Inferior parietal cortex (tissue), 1 donor: ENCODE measurements around the gene GDPD1.
"Not testable (repeated sequence)": the region's sequence is repeated elsewhere in the genome, so short reads cannot be mapped to it uniquely, and the experiment has no call there.

Experiments used
- DNase-seq: peaks from one replicate; pipeline ENCODE4 v3.0.0-alpha.2; 2016; ENCODE audit errors: extremely low spot score

The GDPD1 gene

DNA sequence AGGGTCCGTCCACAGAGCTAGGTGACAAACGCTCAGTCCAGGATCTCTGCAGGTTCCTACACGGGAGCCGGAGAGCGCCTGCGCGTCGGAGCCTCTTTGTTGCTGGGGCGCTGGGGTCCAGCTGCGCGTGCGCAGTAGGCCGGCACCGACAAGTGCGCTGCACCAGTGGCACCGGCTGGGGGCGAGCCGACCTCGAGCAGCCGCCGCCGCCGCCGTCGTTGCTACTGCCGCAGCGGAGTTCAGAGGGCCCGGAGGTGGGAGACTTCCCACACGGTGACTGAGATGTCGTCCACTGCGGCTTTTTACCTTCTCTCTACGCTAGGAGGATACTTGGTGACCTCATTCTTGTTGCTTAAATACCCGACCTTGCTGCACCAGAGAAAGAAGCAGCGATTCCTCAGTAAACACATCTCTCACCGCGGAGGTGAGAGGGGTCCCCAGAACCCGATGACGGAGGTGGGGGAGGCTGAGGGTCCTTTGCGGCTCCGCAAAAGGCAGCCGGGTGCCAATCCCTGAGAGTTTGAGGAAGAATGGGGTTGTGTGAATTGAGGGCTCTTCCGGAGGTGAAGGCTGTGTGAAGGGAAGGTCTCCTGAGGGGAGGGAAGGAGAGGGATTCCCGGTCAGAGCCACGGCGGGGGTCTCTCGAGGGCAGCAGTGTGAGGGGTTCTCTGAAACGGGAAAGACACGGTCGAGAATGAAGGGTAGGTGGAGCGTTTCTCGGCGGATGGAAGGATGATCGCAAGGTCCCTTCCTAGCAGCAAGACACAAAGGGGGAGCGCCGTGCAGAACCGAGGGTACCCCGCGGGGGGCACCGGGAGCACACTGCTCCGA, at the start of gene GDPD1:
Gene GDPD1, plus strand, starts transcription at position 184 of the 831 bp plus-strand sequence. Its CDS starts 99 bp downstream, at position 283.
- peak; percentile 96 for DNase-seq

DNA sequence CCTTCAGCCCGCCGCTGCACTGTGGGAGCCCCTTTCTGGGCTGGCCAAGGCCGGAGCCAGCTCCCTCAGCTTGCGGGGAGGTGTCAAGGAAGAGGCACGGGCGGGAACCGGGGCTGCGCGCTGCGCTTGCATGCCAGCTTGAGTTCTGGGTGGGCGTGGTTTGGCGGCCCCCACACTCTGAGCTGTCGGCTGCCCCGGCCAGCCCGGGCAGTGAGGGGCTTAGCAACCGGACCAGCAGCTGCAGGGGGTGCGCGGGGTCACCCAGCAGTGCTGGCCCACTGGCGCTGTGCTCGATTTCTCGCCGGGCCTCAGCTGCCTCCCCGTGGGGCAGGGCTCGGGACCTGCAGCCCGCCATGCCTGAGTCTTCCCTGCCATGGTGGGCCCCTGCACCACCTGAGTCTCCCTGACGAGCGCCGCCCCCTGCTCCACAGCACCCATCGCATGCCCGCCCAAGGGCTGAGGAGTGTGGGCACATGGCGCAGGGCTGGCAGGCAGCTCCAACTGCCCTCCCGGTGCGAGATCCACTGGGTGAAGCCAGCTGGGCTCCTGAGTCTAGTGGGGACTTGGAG, 47.8 kb upstream of the GDPD1 start:
- no peak for DNase-seq

DNA sequence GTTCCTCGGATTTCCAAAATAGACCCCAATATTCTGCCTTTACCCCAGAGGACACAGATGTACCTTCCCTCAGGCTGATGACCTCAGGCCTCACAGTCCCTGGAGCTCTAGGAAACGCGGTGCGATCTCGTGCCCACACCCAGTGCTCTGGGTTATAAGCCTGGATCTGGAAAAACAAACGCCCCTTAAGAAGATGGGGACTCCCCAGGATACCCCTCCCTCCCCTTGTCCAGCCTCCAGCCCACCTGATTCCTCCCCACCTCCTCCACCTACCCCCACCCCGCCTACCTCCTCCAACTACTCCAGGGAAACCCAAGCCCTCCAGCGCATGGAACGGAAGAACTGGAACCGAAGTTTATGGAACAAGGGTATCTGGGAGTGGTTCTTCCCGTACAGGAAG, 45.6 kb upstream of the GDPD1 start:
- DNase-seq: no peak

DNA sequence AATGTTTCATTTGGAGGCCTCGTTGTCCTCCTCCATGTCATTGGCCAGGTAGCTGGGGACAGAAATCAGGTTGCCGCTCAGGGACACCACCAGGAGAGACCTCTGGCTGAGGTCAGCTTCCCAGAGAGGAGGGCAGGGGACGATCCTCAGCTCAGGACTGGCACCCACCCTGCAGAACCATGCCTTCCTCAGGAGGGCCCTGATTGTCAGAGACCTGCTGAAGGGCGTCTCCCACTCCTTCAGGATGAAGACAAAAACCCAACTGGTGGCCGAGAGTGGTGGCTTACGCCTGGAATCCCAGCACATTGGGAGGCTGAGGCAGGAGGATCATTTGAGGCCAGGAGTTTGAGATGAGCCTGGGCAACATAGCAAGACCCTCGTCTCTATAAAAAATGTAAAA, 45.2 kb upstream of the GDPD1 start:
- DNase-seq: no peak

DNA sequence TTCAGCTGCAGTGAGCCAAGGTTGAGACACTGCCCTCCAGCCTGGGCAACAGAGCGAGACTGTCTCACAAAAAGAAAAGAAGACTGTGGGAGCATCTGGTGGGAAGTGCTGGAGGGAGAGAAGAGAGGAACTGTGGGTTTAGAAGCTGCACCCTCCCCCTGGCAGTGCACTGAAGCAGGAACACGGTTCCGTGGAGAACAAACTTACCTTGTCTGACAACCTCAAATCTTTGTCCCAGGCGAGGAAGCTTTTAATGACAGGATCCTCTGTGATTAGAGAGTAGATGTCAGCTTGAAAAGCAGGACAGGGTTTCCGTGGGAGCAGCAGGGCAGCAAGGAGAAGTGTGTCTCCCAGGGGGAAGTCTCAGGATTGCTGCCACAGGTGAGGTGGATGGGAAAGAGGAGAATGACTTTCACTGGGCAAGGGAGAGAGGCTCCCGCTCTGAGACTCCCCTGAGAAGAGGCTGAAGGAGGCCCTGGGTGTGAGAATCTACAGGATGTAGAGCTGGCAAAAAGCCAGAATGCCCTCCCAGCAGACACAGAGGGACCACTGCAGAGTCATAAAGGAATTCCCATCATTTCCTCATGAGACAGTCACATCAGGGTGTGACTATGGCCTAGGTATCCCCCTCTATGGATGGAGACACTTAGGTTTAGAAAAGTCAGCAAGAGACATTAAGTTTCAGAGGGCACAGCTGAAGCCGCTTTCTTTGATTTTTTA, 41.9 kb upstream of the GDPD1 start:
- DNase-seq: no peak

DNA sequence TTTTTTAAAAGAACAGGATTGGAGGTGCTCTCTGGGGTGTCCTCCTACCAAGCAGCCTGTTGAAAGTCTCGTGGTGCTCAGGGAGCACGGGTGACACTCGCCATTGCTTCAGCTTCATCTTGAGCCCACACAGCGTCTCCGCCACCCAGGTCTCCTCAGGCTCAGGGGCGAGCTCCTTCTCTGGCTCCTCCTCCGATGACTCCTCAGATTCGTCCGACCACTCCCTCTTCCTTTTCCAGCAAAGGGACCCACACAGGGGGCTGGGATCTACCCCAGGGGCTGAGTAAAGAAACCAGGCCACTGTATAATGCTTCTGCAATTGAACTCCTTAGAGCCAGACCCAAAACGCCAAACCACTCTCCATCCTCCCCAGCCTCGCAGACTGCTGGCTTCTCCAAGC, 40.7 kb upstream of the GDPD1 start:
- DNase-seq: not testable (repeated sequence)

DNA sequence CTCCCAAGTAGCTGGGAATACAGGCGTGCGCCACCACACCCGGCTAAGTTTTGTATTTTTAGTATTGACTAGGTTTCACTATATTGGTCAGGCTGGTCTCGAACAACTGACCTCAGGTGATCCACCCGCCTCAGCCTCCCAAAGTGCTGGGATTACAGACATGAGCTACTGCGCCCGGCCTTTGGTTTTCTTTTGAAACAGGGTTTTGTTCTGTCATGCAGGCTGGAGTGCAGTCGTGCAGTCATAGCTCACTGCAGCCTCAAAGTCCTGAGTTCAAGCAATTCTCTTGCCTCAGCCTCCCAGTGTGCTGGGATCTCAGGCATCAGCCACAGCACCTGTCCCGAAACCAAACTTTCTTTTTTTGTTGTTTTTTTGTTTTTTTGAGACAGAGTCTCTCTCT, 39.7 kb upstream of the GDPD1 start:
- DNase-seq: no peak

DNA sequence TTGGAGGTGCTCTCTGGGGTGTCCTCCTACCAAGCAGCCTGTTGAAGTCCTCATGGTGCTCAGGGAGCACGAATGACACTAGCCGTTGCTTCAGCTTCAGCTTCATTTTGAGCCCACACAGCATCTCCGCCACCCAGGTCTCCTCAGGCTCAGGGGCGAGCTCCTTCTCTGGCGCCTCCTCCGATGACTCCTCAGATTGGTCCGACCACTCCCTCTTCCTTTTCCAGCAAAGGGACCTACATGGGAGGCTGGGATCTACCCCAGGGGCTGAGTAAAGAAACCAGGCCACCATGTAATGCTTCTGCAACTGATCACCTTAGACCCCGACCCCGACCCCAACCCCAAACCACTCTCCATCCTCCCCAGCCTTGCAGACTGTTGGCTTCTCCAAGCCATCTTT, 38.8 kb upstream of the GDPD1 start:
- DNase-seq: no peak

DNA sequence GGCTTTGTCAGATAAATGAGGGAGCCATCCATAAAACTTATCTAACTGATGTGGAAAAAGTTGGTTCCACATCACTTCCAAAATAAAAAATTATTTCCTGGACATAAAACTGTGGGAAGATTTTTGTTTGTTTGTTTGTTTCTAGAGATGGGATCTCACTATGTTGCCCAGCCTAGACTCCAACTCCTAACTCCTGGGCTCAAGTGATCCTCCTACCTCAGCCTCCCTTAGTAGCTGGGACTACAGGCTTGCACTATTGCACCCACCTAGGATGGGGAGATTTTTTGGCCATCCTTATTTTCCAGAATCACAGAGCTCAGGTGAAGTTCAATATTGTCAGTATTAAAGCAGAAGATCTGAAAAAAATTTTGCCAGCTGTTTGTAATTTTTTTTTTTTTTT, 34.3 kb upstream of the GDPD1 start:
- no peak for DNase-seq

DNA sequence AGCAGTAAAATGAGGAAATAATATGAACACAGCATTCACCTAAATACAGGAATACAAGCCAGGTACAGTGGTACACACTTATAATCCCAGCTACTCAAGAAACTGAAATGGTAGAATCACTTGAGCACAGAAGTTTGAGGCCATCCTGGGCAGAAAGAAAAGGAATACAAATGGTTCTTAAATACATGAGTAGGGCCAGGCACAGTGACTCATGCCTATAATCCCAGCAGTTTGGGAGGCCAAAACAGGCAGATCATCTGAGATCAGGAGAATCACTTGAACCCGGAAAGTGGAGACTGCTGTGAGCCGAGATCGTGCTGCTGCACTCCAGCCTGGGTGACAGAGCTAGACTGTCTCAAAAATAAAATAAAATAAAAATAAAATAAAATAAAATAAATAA, 33.5 kb upstream of the GDPD1 start:
- no peak for DNase-seq

DNA sequence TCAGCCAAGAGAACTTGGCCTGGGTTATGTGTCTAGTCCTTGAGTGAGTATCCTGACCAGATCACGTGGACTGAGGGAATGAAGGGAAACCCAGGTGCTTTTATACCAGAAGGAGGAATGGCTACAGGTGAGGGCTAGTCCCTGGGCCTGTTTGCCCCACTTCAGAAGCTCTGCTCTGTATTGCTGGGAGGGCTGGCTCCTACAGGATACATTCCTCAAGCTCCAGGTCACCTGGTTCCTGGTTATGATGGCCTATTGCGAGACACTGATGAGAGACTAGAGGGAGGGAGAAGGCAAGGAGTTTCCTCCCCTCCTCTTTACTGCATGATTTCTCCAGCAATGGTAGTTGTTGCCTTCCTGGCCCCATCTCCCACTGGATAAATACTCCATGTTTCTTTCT, 29.5 kb upstream of the GDPD1 start:
- DNase-seq: no peak

DNA sequence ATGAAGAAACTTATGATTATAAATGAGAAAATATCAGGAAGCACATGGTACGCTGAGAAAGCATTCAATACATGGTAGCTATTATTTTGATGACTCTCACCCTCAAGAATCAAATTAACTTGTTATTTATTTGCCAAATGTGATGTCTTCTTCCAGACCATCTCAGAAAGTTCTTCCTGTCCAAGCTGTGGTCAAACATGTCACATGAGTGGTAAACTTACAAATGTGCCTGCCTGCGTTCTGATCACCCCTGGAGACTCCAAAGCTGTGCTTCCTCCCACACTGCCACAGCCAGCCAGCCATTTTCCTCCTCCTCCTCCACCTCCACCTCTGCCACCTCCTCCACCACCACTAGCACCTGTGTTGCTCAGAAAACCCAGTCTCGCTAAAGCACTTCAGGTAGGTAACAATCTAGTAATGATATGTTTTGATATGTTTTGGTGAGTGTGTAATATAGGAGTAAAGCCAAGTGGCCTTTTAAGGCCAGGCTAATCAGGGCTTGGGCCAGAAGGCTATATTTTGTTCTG, 26.9 kb upstream of the GDPD1 start:
- no peak for DNase-seq

DNA sequence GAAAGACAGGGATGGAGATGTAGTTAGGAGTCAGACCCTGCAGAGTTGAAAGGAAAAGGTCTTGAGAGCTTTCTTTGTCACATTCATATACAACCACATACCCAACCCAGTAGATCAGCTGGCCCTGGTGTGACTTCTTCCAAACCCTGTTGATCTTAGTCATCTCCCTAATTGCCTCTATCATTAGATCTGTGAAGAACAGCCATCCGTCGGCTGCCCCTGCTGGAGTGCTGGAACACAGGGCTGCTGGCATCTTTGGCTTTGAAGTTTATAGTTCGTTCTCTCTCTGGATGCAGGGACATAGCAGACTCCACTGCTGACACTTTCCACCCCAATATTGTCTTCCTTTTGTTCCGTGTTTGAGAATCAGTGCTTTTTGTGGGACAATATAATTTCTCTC, 20.9 kb upstream of the GDPD1 start:
- no peak for DNase-seq

DNA sequence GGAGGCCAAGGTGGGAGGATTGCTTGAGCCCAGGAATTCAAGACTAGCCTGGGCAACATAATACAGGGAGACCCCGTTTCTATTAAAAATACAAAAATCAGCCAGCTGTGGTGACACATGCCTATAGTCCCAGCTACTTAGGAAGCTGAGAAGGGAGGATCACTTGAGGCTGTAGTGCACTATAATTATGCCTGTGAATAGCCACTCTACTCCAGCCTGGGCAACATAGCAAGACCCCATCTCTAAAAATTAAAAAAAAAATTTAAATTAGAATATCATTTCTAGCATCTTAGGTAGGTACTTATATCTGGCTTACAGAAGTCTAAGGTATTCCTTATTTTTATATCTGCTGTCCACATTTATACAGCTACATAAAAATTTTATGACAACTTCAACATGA, 18.0 kb upstream of the GDPD1 start:
- DNase-seq: no peak

DNA sequence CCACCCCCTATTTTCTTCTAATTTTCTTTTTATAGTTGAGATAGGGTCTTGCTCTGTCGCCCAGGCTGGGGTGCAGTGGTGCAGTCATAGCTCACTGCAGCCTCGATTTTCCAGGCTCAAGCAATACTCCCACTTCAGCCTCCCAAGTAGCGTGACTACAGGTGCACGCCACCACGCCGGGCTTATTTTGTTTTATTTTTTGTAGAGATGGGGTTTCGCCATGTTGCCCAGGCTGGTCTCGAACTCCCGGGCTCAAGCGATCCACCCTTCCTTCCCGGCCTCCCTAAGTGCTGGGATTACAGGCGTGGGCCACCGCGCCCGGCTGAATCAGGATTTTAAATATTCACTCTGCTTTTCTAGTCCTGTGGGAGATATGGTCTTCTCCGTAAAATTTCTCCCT, 941 bp upstream of the GDPD1 start:
- no peak for DNase-seq

DNA sequence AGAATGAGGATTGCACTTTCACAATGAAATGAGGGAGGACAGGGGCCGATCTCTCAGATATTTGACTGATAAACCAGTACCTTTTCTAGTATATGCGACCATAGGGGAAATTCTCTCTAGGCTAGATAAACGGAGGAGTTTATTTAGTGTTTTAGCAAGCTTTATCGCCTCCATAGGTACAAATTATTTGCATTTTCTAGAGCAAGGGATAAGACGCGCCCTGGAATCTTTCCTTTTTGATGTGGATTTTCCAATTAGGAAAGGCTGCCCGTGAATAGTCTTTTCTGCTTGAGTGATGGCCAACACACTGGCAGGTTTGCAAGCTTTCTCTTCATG, 351 bp upstream of the GDPD1 start:
- DNase-seq: no peak

DNA sequence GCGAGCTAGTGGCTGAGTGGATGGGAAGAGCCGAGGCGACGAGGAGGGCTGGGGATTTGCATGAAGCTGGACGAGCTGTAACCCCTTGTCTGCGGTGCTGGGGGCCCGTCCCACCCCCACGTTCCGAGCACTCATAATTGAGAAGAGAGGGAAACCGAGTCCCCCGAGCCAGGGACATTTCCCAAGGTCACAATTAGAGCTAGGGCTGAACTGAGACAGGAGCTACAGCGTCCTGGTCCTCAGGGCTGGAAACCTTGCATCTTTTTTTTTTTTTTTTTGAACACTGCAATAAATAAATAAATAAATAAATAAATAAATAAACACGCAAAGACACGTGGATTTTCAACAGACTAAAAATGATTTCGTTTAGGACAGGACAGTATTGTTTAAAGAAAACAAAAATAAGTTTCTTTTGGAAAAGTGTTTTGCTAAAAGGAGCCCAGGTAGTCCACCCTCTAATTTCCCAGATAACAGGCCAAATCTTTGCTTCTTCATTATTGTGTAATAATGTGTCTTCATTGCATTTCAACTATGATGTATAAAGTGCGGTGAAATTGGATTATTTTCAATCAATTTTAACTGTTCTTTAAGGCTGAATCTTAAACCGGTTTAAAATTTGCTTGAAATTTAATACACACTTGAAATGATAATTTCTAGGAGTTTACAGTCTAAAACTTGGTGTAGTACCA, 992 bp downstream of the GDPD1 start:
- DNase-seq: peak; percentile 25

DNA sequence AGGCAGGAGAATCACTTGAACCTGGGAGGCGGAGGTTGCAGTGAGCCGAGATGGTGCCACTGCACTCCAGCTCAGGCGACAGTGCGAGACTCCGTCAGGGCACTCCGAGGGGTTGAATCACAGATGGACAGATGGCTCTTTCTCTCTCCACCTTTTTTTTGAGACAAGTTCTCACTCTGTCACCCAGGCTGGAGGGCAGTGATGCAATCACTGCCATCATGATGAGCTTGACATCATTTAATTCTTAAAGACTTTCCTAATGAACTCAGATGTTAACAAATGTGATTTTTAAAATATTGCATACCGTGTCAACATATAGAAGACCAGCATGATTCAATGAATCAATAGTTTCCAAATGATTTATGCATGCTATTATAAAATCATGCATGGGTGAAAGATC, 3.5 kb downstream of the GDPD1 start:
- DNase-seq: no peak

DNA sequence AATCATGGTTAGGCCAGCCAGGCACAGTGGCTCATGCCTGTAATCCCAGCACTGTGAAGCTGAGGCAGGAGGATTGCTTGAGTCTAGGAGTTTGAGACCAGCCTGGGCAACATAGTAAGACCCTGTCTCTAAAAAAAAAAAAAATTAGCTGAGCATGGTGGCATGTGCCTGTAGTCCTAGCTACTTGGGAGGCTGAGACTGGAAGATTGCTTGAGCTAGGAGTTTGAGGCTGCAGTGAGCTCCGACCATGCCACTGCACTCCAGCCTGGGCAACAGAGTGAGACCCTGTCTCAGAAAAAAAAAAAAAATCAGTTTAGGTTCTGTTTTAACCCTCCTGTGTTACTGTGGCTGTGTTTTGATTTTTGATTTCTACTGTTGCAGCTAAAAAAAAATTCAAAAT, 8.3 kb downstream of the GDPD1 start:
- DNase-seq: not testable (repeated sequence)

DNA sequence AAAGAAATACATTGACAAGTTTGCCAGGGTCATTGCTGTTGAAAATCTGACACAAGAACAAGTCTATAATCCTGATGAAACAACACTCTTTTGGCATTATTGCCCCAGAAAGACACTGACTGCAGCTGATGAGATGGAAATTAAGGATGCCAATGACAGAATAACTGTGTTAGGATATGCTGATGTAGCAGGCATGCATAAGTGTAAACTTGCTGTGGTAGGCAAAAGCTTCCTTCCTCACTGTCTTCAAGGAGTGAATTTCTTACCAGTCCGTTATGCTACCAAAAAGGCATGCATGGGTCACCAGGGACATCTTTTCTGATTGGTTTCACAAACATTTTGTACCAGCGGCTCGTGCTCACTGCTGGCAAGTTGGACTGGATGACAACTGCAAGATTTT, 10.5 kb downstream of the GDPD1 start:
- DNase-seq: no peak

DNA sequence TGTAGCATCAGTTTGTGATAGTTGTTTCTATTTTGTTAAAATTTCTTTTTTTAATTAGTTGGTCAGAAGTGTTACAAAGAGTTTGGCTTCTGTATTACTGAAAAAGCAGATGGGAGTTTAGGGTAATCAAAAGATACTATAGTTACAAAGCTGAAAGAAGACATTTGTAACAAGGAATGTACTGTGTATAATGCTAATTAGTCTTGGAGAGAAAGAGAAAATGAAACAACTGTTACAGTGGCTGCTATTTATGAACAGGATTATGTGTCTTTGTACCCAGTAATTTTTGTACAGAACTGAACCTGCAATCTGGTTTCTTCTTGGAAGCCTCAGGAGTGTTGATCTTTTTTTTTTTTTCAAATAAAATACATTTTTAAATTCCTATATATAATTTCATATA, 14.3 kb downstream of the GDPD1 start:
- peak; percentile 63 for DNase-seq

DNA sequence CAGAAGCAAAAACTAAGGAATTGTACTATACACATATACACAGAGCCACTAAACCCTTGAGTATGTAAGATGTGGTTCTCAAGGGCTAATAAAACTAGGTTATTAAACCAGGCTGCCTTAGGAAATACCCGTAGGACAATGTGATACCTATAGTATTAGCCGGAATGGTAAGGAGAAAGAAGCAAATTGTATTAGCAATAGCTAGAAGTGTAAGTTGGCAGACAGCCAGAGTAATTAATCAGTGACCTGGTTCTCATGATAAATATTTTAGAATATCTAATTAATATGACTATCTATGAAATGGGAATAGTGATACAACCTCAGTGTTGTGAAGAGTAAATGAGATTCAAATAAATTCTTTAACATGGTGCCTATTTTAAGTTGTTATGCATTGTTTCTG, 18.6 kb downstream of the GDPD1 start:
- DNase-seq: no peak
